ENCODE measurements around the gene RPH3AL.

Gene RPH3AL

GRCh38 chr17:236641-237405 is 115.8 kb downstream of the RPH3AL start:
- no peaks in the 10 kb centered on the region for H3K9me3 ChIP-seq (ENCODE audit: control insufficient read depth, insufficient read depth, low read depth, low read length)
- no peak overlapping the region for H3K27ac ChIP-seq (ENCODE audit: extremely low read depth, low read depth, low read length)
- H3K4me1 ChIP-seq (ENCODE audit: control insufficient read depth, insufficient read depth, low read length) = no peaks in the 10 kb centered on the region
- H3K4me3 ChIP-seq (ENCODE audit: low read depth, low read length) = no peak overlapping the region
- POLR2A ChIA-PET = no interaction called here
- TF ChIP-seq EGR2 (tag by site-specific recombination; IDR thresholded peaks at IDR 0.05; ENCODE audit: low read depth) (peak; percentile 77), ZNF660 (tag by site-specific recombination; IDR thresholded peaks at IDR 0.05) (no peak), ZFHX2 (tag by site-specific recombination; conservative IDR thresholded peaks at IDR 0.05) (peak; percentile 77)
- CTCF ChIA-PET = interaction anchor here (0.6 to 1.8 kb wide), 3 partner anchors 43 to 383 kb away, joined by 3 to 6 read pairs (median 3); no protein-coding TSS in a partner anchor
- no peaks in the 10 kb centered on the region for H3K36me3 ChIP-seq (ENCODE audit: control insufficient read depth in 2 of 2, insufficient read depth in 1 of 2, low read length in 2 of 2)

GRCh38 chr17:235831-236640 is 116.6 kb downstream of the RPH3AL start:
- Histone ChIP-seq H3K4me3 (ENCODE audit: low read depth, low read length) (no peak overlapping the region), H3K27ac (ENCODE audit: extremely low read depth, low read depth, low read length) (no peak overlapping the region), H3K4me1 (ENCODE audit: control insufficient read depth, insufficient read depth, low read length) (no peaks in the 10 kb centered on the region), H3K36me3 (ENCODE audit: control insufficient read depth in 2 of 2, insufficient read depth in 1 of 2, low read length in 2 of 2) (no peaks in the 10 kb centered on the region), H3K9me3 (ENCODE audit: control insufficient read depth, insufficient read depth, low read depth, low read length) (no peaks in the 10 kb centered on the region)
- POLR2A ChIA-PET = no interaction called here
- CTCF ChIA-PET = interaction anchor here (0.6 to 1.5 kb wide), 2 partner anchors 44 to 91 kb away, joined by 3 to 5 read pairs; no protein-coding TSS in a partner anchor
- TF ChIP-seq ZNF24 (tag by site-specific recombination; IDR thresholded peaks at IDR 0.05) (no peak), ZNF266 (tag by site-specific recombination; IDR thresholded peaks at IDR 0.05; ENCODE audit: low read depth) (no peak), FEZF1 (tag by site-specific recombination; IDR thresholded peaks at IDR 0.05) (no peak), ZBTB48 (tag by site-specific recombination; IDR thresholded peaks at IDR 0.05) (no peak), SCRT2 (tag by site-specific recombination; IDR thresholded peaks at IDR 0.05) (no peak), ZBTB21 (tag by site-specific recombination; IDR thresholded peaks at IDR 0.05) (no peak), ZNF677 (tag by site-specific recombination; IDR thresholded peaks at IDR 0.05) (no peak), PRDM6 (tag by site-specific recombination; IDR thresholded peaks at IDR 0.05) (no peak), ZNF274 (IDR thresholded peaks at IDR 0.05; ENCODE audit: low read length) (no peak), ZNF274 (tag by site-specific recombination; IDR thresholded peaks at IDR 0.05; ENCODE audit: borderline replicate concordance) (no peak), ZNF596 (tag by site-specific recombination; IDR thresholded peaks at IDR 0.05) (no peak), WT1 (tag by site-specific recombination; IDR thresholded peaks at IDR 0.05) (no peak), ZNF280D (tag by site-specific recombination; IDR thresholded peaks at IDR 0.05) (no peak), HIC1 (tag by site-specific recombination; IDR thresholded peaks at IDR 0.05) (no peak), ZNF692 (tag by site-specific recombination; IDR thresholded peaks at IDR 0.05) (no peak), ZNF148 (tag by site-specific recombination; IDR thresholded peaks at IDR 0.05; ENCODE audit: borderline replicate concordance) (no peak), ZNF133 (tag by site-specific recombination; IDR thresholded peaks at IDR 0.05) (no peak), ZNF670 (tag by site-specific recombination; IDR thresholded peaks at IDR 0.05; ENCODE audit: low read depth) (no peak)
